ENCODE results near the gene THSD4.
"Not testable (repeated sequence)": the region's sequence is repeated elsewhere in the genome, so short reads cannot be mapped to it uniquely, and the experiment has no call there.

The THSD4 gene

DNA sequence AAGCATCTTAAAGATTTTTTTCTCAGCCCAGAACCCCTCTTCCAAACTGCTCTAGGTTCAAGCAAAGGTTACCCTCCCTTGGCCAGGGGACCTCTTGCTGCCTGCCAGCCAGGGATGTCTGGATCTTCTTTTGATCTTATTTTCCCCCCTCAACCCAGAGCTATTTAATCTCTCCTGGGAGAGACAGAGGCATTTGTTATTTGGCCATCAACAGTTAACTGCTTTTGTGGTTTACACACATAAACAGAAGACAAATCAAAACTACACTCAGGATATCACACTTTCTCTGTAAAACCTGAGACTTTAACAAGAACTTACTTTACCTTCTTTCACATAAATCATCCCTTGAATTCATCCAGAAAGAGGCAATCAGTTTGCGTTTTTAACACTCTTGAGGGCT, 272.5 kb downstream of the THSD4 start:
- H3K4me1 ChIP-seq (ENCODE audit: control insufficient read depth, insufficient read depth, low read length): no peaks in the 10 kb centered on the region
- no peak overlapping the region for H3K4me2 ChIP-seq (ENCODE audit: low read length)
- no peak overlapping the region for H3K4me3 ChIP-seq (ENCODE audit: low read length)
- H3K36me3 ChIP-seq (ENCODE audit: insufficient read depth, low read length): no peaks in the 10 kb centered on the region
- no peaks in the 10 kb centered on the region for H3K27me3 ChIP-seq (ENCODE audit: control insufficient read depth, insufficient read depth, low read length)
- H3K9ac ChIP-seq (ENCODE audit: low read depth, low read length): no peak overlapping the region
- H3K9me3 ChIP-seq (replicated peaks; ENCODE audit: low read length): no peaks in the 10 kb centered on the region

DNA sequence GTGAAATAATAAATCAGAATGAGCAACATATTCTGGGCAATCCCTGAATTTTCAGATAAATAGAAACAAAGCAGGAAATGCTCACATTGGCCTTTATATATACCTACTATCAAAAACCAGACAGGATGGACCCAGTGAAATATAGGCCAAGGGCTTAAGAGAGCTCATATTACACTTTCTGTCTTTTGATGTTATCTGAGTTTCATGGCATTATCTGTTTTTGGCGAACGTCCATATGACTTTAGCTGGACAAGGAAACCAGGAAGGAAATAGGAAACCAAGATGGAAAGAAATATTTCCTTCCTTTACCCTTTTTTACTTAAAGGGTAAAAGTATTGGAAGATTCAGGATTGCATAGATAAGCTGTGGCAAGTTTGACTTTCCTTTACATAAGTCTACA, 274.8 kb downstream of the THSD4 start:
- no peak overlapping the region for H3K4me2 ChIP-seq (ENCODE audit: low read length)
- no peaks in the 10 kb centered on the region for H3K9me3 ChIP-seq (replicated peaks; ENCODE audit: low read length)
- H3K9ac ChIP-seq (ENCODE audit: low read depth, low read length): no peak overlapping the region
- no peak overlapping the region for H3K4me3 ChIP-seq (ENCODE audit: low read length)
- no peaks in the 10 kb centered on the region for H3K4me1 ChIP-seq (ENCODE audit: control insufficient read depth, insufficient read depth, low read length)
- H3K27me3 ChIP-seq (ENCODE audit: control insufficient read depth, insufficient read depth, low read length): no peaks in the 10 kb centered on the region
- no peaks in the 10 kb centered on the region for H3K36me3 ChIP-seq (ENCODE audit: insufficient read depth, low read length)

DNA sequence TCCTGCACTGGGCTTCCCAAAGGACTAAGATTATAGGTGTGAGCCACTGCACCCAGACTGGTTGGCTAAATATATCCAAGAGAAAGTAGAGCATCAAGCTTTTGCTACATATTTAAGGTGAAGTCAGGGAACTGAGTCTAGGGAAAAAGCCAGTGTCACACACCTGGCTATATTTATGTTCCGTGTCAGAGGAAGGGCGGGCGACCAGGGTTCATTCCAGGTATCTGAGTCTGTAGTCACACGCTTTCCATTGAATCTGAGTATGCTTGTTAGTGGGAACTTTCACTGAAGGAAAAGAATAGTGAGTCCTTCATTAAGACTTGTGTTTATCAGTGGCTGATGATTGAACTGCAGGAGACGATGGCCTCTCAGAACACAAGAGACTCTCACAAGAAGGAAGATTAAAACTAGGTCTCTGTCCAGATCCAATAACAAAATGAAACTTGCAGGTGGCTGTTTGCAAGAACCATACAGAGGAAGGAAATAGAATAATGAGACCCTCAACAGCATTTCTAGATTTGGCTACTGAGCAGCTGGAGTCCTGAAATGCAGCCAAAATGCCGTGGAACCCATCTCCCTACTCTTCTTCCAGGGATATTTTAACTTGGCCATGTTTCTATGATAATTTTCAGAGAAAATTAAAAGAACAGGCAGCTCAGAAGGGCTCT, 276.3 kb downstream of the THSD4 start:
- H3K4me3 ChIP-seq (ENCODE audit: low read length): no peak overlapping the region

DNA sequence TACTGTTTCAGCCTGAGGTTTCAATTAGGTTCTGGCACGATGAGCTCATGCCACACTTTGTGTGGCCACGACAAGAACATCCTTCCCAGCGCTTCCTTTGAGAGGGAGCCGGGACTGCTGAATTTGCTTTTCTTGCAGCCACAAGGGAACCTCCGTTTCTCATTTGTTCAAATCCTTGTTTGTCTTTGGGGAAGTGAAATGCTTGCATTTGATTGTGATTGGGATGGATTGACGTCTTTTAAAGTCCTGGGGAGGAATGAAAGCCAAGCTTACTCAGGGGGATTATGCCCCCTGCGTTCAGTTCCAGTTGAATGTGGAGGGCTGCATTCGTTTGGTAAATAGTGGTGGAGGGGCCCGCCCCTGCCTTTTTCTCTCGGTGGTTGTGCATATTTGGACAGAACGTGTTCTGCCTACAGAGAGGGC, 277.6 kb downstream of the THSD4 start:
- H3K36me3 ChIP-seq (ENCODE audit: insufficient read depth, low read length): no peaks in the 10 kb centered on the region
- no peaks in the 10 kb centered on the region for H3K4me1 ChIP-seq (ENCODE audit: control insufficient read depth, insufficient read depth, low read length)
- no peak overlapping the region for H3K4me3 ChIP-seq (ENCODE audit: low read length)
- H3K4me2 ChIP-seq (ENCODE audit: low read length): no peak overlapping the region
- H3K27me3 ChIP-seq (ENCODE audit: control insufficient read depth, insufficient read depth, low read length): no peaks in the 10 kb centered on the region
- no peak overlapping the region for H3K9ac ChIP-seq (ENCODE audit: low read depth, low read length)
- H3K9me3 ChIP-seq (replicated peaks; ENCODE audit: low read length): no peaks in the 10 kb centered on the region

More for the DNA sequence above, 276.3 kb downstream of the THSD4 start:
- H3K27me3 ChIP-seq (ENCODE audit: control insufficient read depth, insufficient read depth, low read length): no peaks in the 10 kb centered on the region
- no peak overlapping the region for H3K4me2 ChIP-seq (ENCODE audit: low read length)
- no peaks in the 10 kb centered on the region for H3K9me3 ChIP-seq (replicated peaks; ENCODE audit: low read length)
- no peak overlapping the region for H3K9ac ChIP-seq (ENCODE audit: low read depth, low read length)
- no peaks in the 10 kb centered on the region for H3K4me1 ChIP-seq (ENCODE audit: control insufficient read depth, insufficient read depth, low read length)
- no peaks in the 10 kb centered on the region for H3K36me3 ChIP-seq (ENCODE audit: insufficient read depth, low read length)

DNA sequence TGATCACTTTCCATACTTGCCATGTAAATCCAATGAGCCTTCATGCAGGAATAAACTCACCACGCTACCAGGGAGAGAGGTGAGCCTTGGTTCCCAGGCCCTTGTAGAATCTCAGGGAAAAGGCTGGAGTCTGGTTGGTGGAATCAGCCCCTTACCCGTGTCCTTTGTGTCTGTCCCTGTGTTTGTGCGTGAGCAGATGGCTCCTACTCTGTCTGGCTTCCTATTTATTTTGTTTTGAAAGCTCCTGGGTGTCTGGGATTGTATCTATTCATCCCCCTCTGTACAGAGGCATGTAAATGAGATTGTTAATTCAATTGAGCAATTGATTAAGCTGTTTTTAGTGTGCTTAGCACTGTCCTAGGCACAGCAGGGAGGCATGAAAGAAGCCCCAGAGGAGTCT, 278.1 kb downstream of the THSD4 start:
- H3K4me1 ChIP-seq (ENCODE audit: control insufficient read depth, insufficient read depth, low read length): no peaks in the 10 kb centered on the region
- no peak overlapping the region for H3K9ac ChIP-seq (ENCODE audit: low read depth, low read length)
- H3K27me3 ChIP-seq (ENCODE audit: control insufficient read depth, insufficient read depth, low read length): no peaks in the 10 kb centered on the region
- H3K9me3 ChIP-seq (replicated peaks; ENCODE audit: low read length): no peaks in the 10 kb centered on the region
- no peak overlapping the region for H3K4me2 ChIP-seq (ENCODE audit: low read length)
- H3K4me3 ChIP-seq (ENCODE audit: low read length): no peak overlapping the region
- no peaks in the 10 kb centered on the region for H3K36me3 ChIP-seq (ENCODE audit: insufficient read depth, low read length)

DNA sequence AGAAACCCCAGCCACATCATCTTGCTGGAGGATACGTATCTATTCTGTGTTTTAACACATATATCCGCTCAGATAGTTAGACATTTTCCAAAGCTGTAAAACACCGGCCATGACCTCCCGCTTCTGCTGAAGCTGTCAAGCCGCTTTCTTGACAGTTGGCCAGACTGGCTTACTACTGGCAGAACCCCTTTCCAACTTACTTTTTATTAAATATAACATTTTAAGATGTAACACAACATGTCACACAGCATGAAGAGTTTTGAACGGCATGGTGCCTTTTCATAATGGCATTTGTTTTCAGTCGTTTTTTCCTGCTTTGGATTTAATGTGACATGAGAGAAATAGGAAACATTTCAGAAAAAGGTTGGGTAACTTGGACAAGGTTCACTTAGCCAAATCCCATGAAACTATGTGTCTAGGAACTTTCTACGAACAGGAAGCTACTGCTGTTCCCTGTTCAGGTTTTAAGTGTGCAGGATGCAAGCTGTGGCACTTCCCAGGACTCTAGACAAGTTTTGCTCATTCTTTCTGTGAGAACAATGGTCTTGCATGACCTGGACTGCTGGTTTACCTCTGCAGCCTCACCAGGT, 281.4 kb downstream of the THSD4 start:
- Histone ChIP-seq H3K36me3 (ENCODE audit: insufficient read depth, low read length) (no peaks in the 10 kb centered on the region), H3K4me1 (ENCODE audit: control insufficient read depth, insufficient read depth, low read length) (no peaks in the 10 kb centered on the region), H3K4me2 (ENCODE audit: low read length) (no peak overlapping the region), H3K9ac (ENCODE audit: low read depth, low read length) (no peak overlapping the region), H3K9me3 (replicated peaks; ENCODE audit: low read length) (no peaks in the 10 kb centered on the region), H3K4me3 (ENCODE audit: low read length) (no peak overlapping the region), H3K27me3 (ENCODE audit: control insufficient read depth, insufficient read depth, low read length) (no peaks in the 10 kb centered on the region)

DNA sequence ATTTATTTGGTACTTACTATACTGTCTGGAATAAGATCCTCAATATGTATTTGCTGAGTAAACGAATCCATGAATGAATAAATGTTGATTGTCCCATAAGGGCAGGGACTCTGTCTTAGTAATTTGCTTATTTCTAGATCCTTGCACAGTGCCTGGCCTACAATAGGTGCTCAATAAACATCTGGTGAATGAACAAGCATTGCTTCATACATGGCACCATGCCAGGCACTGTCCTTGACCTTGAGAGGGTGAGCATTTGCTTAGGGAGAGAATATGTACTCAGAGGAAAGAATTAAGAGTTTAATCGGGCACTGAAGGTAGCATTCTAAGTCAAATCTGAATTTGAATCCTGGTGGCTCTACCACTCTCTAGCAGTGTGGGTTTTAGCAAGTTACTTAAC, 282.1 kb downstream of the THSD4 start:
- H3K4me1 ChIP-seq (ENCODE audit: control insufficient read depth, insufficient read depth, low read length): no peaks in the 10 kb centered on the region
- no peaks in the 10 kb centered on the region for H3K9me3 ChIP-seq (replicated peaks; ENCODE audit: low read length)
- no peaks in the 10 kb centered on the region for H3K27me3 ChIP-seq (ENCODE audit: control insufficient read depth, insufficient read depth, low read length)
- H3K36me3 ChIP-seq (ENCODE audit: insufficient read depth, low read length): no peaks in the 10 kb centered on the region
- no peak overlapping the region for H3K4me2 ChIP-seq (ENCODE audit: low read length)
- no peak overlapping the region for H3K4me3 ChIP-seq (ENCODE audit: low read length)
- no peak overlapping the region for H3K9ac ChIP-seq (ENCODE audit: low read depth, low read length)

DNA sequence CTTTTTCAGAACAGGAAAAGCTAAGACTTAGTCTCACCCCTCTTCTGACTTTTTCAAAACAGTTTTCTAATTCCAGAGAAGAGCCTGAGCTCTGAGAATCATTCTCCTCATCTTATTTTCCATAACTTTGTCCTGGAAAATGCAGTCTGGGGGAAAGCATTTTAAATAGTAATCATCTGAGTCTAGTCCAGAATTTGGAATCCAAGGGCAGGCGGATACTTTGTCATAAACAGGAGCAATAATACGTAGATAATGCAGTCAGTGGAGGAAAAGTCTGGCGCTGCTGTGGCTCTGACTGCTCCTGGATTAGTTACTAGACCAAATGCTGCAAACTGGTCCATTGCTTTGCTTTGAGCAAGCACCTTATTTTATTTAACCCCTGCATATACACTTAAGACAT, 285.0 kb downstream of the THSD4 start:
- H3K4me2 ChIP-seq (ENCODE audit: low read length): no peak overlapping the region
- H3K4me3 ChIP-seq (ENCODE audit: low read length): no peak overlapping the region
- no peaks in the 10 kb centered on the region for H3K4me1 ChIP-seq (ENCODE audit: control insufficient read depth, insufficient read depth, low read length)
- no peaks in the 10 kb centered on the region for H3K9me3 ChIP-seq (replicated peaks; ENCODE audit: low read length)
- no peaks in the 10 kb centered on the region for H3K36me3 ChIP-seq (ENCODE audit: insufficient read depth, low read length)
- H3K27me3 ChIP-seq (ENCODE audit: control insufficient read depth, insufficient read depth, low read length): no peaks in the 10 kb centered on the region
- H3K9ac ChIP-seq (ENCODE audit: low read depth, low read length): no peak overlapping the region

DNA sequence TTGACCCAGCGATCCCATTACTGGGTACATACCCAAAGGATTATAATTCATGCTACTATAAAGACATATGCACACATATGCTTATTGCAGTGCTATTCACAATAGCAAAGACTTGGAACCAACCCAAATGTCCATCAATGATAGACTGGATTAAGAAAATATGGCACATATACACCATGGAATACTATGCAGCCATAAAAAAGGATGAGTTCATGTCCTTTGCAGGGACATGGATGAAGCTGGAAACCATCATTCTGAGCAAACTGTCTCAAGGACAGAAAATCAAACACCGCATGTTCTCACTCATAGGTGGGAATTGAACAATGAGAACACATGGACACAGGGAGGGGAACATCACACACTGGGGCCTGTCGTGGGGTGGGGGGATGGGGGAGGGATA, 286.5 kb downstream of the THSD4 start:
- H3K9ac ChIP-seq (ENCODE audit: low read depth, low read length); H3K36me3 ChIP-seq (ENCODE audit: insufficient read depth, low read length); H3K27me3 ChIP-seq (ENCODE audit: control insufficient read depth, insufficient read depth, low read length); H3K4me2 ChIP-seq (ENCODE audit: low read length); H3K9me3 ChIP-seq (replicated peaks; ENCODE audit: low read length); H3K4me3 ChIP-seq (ENCODE audit: low read length); H3K4me1 ChIP-seq (ENCODE audit: control insufficient read depth, insufficient read depth, low read length): not testable (repeated sequence)

DNA sequence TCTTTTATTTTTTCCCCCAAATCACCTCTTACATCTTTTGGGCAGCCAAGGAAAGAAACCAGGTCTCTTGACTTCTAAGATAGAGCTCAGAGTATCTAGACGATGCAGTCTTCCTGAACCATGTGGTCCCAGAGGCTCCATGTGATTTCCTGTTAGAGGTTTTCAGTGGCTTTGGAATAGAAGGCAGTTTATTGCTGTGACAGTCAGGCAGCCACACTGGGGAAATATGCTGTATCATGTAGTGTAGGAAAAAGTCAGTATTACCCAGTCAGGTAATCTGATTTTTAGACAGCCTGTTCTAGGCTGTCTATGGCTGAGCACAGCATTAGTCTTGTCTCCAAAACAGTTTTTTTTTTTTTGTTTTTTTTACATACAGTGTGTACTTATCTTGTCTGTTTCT, 294.3 kb downstream of the THSD4 start:
- Histone ChIP-seq H3K9me3 (replicated peaks; ENCODE audit: low read length) (no peaks in the 10 kb centered on the region), H3K27me3 (ENCODE audit: control insufficient read depth, insufficient read depth, low read length) (no peaks in the 10 kb centered on the region), H3K9ac (ENCODE audit: low read depth, low read length) (no peak overlapping the region), H3K36me3 (ENCODE audit: insufficient read depth, low read length) (no peaks in the 10 kb centered on the region), H3K4me2 (ENCODE audit: low read length) (no peak overlapping the region), H3K4me1 (ENCODE audit: control insufficient read depth, insufficient read depth, low read length) (no peaks in the 10 kb centered on the region), H3K4me3 (ENCODE audit: low read length) (no peak overlapping the region)

DNA sequence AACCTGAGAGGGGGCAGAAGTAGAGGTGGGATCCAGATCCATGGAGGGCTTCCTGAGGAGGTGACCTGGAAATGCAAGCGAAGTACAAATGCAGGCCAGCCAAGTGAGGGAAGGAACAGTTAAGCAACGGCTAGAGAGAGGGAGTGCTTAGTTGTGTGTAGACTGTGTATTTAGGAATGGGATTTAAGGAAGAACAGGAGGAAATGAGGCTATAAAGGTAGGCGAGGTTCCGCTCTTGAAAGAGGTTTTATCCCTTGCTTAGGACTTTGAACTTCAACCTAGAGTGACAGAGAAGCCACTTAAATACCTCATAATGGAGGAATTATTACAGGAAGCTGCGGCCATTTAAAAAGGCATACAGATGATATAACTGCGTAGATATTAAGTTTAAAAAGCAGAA, 295.1 kb downstream of the THSD4 start:
- Histone ChIP-seq H3K4me2 (ENCODE audit: low read length) (no peak overlapping the region), H3K9ac (ENCODE audit: low read depth, low read length) (no peak overlapping the region), H3K4me1 (ENCODE audit: control insufficient read depth, insufficient read depth, low read length) (no peaks in the 10 kb centered on the region), H3K9me3 (replicated peaks; ENCODE audit: low read length) (no peaks in the 10 kb centered on the region), H3K36me3 (ENCODE audit: insufficient read depth, low read length) (no peaks in the 10 kb centered on the region), H3K27me3 (ENCODE audit: control insufficient read depth, insufficient read depth, low read length) (no peaks in the 10 kb centered on the region), H3K4me3 (ENCODE audit: low read length) (no peak overlapping the region)

Data from skeletal muscle satellite cell (primary cell).